ENCODE results near the gene ATP5F1B. TPM values are rescaled to one million over a fixed set of nuclear protein-coding genes. Genes with fewer than 3 reads are reported as not detected.

The ATP5F1B gene
- total and polyA plus RNA-seq, 2 of the 8 experiments (the other 6 are each of a cell fraction or from before 2014, with no cell fraction given) = 900 to 1,522 TPM

- TF ChIP-seq CHD7 (IDR thresholded peaks at IDR 0.05; ENCODE audit: insufficient replicate concordance, low read length) (no peak), SAP30 (IDR thresholded peaks at IDR 0.05; ENCODE audit: insufficient read depth, insufficient replicate concordance, low read length) (no peak), SP4 (IDR thresholded peaks at IDR 0.05; ENCODE audit: low read length) (no peak; the same call in 1 of the 2 replicates), USF2 (IDR thresholded peaks at IDR 0.05; ENCODE audit: low read length) (peak; percentile 27; the same call in 1 of the 2 replicates), CBX8 (IDR thresholded peaks at IDR 0.05; ENCODE audit: borderline replicate concordance, low read depth, low read length) (no peak), RAD21 (IDR thresholded peaks at IDR 0.05 in 1 of 2, conservative IDR thresholded peaks at IDR 0.05 in 1 of 2; ENCODE audit: low read depth in 2 of 2, low read length in 2 of 2) (peak; percentile 68 to 73), ZNF274 (IDR thresholded peaks at IDR 0.05; ENCODE audit: borderline replicate concordance, extremely low read depth, low read length) (no peak)
Observed at GRCh38 chr12:56636675-56637540, 8.9 kb downstream of the ATP5F1B start (continued).
